IPS-18a (cell line): Measurements from ENCODE around the gene MTFMT.
"Not testable (repeated sequence)": the region's sequence is repeated elsewhere in the genome, so short reads cannot be mapped to it uniquely, and the experiment has no call there.

Experiments
- H3K27ac ChIP-seq: one replicate; pipeline ENCODE4 v1.5.1; 2013; ENCODE audit warnings: low read length
- H3K27me3 ChIP-seq: one replicate; pipeline ENCODE4 v1.6.1; 2013; ENCODE audit warnings: mild to moderate bottlenecking, low read length; ENCODE audit not compliant: control insufficient read depth, insufficient read depth
- H3K36me3 ChIP-seq: one replicate; pipeline ENCODE4 v1.6.1; 2013; ENCODE audit warnings: low read depth, low read length; ENCODE audit not compliant: control insufficient read depth
- H3K4me1 ChIP-seq: one replicate; pipeline ENCODE4 v1.6.1; 2013; ENCODE audit warnings: low read depth, low read length; ENCODE audit not compliant: control insufficient read depth
- H3K4me3 ChIP-seq: one replicate; pipeline ENCODE4 v1.5.1; 2013; ENCODE audit warnings: low read length
- H3K9ac ChIP-seq: one replicate; pipeline ENCODE4 v1.6.1; 2013; ENCODE audit warnings: mild to moderate bottlenecking, low read length, moderate library complexity
- H3K9me3 ChIP-seq: one replicate; pipeline ENCODE4 v1.6.1; 2013; ENCODE audit warnings: low read depth, low read length; ENCODE audit not compliant: control insufficient read depth

MTFMT gene

DNA sequence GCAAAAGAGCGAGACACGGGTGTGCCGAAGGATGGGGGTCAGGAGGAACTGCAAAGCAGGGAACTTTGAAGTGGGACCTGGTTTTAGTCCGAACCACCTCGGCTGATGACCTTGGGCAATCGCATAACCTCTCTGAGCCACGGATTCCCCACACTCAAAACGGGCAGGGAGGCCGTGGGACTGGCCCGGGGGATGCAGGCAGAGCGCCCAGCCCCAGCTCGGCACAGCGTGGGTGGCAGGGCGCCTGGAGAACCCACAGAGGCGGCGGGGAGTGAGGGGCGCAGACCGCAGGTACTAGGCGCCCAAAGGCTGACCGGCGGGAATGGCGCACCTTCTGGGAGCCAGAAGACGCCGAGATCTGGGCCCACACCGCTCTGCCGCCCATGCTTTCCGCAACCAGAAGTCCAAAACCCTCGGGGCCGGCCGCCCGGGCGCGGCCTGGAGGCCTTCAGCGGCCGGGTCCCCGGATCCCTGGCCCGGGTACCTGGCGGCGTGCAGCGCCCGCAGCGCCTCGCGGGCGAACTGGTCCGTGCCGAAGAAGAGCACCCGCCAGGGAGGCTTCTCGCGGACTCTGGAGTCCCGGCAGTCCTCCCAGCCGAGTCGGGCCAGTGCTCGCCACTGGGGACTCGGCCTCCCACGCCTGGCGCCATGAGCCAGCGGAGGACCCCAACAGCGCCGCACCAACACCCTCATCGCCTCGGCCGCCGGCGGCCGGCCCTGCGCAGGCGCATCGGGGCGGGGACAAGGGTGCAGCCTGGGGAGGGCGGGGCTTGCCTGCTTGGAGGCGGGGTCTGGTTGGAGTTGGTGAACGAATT is at the start of gene MTFMT:
Gene MTFMT (minus strand): TSS at position 719 of the 815 bp plus-strand sequence. CDS start 26 bp downstream, at position 693.
- H3K27ac ChIP-seq = no peak within 1 kb of the TSS
- H3K36me3 ChIP-seq = peaks cover 11% of the 10 kb centered on the region
- H3K4me1 ChIP-seq = peaks cover 5% of the 10 kb centered on the region
- H3K27me3 ChIP-seq = no peaks in the 10 kb centered on the region
- no peaks in the 10 kb centered on the region for H3K9me3 ChIP-seq
- peak within 1 kb of the TSS; percentile 82 for H3K9ac ChIP-seq
- H3K4me3 ChIP-seq = peak within 1 kb of the TSS; percentile 91

DNA sequence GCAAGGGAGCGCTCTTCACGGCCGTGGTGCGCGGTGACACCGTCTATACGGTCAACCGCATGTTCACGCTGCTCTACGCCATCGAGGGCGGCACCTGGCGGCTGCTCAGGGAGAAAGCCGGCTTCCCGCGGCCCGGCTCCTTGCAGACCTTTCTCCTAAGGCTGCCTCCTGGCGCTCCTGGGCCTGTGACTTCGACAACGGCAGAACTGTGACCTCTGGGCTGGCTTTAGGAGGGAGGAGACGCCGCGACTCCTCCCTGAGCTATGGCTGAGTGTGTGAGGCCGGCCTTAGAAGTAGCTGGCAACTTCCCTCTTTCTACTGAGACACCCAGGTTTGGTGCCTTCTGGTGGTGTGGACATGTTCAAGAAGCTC is 48.5 kb upstream of the MTFMT start:
- H3K27ac ChIP-seq = no peak overlapping the region
- H3K4me3 ChIP-seq = no peak overlapping the region
- H3K9ac ChIP-seq = no peak overlapping the region
- H3K27me3 ChIP-seq = no peaks in the 10 kb centered on the region
- no peaks in the 10 kb centered on the region for H3K36me3 ChIP-seq
- H3K9me3 ChIP-seq = no peaks in the 10 kb centered on the region
- H3K4me1 ChIP-seq = peaks cover 9% of the 10 kb centered on the region

DNA sequence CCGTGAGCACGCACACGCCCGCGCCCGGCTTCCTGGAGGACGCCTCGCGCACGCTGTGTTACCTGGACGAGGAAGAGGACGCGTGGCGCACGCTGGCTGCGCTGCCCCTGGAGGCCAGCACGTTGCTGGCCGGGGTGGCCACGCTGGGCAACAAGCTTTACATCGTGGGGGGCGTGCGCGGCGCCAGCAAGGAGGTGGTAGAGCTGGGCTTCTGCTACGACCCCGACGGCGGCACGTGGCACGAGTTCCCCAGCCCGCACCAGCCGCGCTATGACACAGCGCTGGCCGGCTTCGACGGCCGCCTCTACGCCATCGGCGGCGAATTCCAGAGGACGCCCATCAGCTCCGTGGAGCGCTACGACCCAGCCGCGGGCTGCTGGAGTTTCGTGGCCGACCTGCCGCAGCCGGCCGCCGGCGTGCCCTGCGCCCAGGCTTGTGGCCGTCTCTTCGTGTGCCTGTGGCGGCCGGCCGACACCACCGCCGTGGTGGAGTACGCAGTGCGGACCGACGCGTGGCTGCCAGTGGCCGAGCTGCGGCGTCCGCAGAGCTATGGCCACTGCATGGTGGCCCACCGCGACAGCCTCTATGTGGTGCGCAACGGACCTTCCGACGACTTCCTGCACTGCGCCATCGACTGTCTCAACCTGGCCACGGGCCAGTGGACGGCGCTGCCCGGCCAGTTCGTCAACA is 48.0 kb upstream of the MTFMT start:
- no peaks in the 10 kb centered on the region for H3K27me3 ChIP-seq
- H3K36me3 ChIP-seq = no peaks in the 10 kb centered on the region
- peaks cover 4% of the 10 kb centered on the region for H3K4me1 ChIP-seq
- no peak overlapping the region for H3K27ac ChIP-seq
- no peak overlapping the region for H3K4me3 ChIP-seq
- no peak overlapping the region for H3K9ac ChIP-seq
- H3K9me3 ChIP-seq = no peaks in the 10 kb centered on the region

DNA sequence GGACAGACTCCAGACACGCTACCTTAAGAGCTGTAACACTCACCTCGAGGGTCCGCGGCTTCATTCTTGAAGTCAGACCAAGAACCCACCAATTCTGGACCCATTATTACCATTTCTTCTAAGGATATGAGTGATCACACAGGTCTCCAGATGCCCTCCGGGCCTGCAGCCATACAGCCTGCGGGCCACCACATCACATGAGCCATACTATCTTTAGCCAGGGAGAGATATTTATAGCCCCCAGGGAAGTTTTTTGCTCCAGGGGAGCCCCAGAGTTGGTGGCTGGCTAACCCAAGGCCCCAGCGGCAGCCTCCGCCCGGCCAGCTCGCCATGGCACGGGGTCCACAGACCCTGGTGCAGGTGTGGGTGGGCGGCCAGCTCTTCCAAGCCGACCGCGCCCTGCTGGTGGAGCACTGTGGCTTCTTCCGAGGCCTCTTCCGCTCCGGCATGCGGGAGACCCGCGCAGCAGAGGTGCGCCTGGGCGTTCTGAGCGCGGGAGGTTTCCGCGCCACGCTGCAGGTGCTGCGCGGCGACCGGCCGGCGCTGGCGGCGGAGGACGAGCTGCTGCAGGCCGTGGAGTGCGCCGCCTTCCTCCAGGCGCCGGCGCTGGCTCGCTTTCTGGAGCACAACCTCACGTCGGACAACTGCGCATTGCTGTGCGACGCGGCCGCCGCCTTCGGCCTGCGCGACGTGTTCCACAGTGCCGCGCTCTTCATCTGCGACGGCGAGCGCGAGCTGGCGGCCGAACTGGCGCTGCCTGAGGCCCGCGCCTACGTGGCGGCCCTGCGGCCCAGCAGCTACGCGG is 47.2 kb upstream of the MTFMT start, which contains the start of gene KBTBD13:
Gene KBTBD13 (plus strand): TSS at position 261 of the 805 bp plus-strand sequence. CDS start 70 bp downstream, at position 331.
- Histone ChIP-seq H3K9me3 (no peaks in the 10 kb centered on the region), H3K9ac (no peak within 1 kb of the TSS), H3K27me3 (no peaks in the 10 kb centered on the region), H3K27ac (no peak within 1 kb of the TSS), H3K4me3 (no peak within 1 kb of the TSS), H3K4me1 (no peaks in the 10 kb centered on the region), H3K36me3 (no peaks in the 10 kb centered on the region)

DNA sequence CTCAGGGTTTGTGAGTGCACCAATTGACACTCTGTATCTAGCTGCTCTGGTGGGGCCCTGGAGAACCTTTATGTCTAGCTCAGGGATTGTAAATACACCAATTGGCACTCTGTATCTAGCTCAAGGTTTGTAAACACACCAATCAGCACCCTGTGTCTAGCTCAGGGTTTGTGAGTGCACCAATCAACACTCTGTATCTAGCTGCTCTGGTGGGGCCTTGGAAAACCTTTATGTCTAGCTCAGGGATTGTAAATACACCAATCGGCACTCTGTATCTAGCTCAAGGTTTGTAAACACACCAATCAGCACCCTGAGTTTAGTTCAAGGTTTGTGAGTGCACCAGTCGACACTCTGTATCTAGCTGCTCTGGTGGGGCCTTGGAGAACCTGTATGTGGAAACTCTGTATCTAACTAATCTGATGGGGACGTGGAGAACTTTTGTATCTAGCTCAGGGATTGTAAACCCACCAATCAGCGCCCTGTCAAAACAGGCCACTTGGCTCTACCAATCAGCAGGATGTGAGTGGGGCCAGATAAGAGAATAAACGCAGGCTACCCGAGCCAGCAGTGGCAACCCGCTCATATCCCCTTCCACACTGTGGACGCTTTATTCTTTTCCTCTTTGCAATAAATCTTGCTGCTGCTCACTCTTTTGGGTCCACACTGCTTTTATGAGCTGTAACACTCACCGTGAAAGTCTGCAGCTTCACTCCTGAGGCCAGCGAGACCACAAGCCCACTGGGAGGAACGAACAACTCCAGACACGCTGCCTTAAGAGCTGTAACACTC is 46.4 kb upstream of the MTFMT start:
- H3K4me3 ChIP-seq, H3K36me3 ChIP-seq, H3K9ac ChIP-seq, H3K27ac ChIP-seq, H3K9me3 ChIP-seq, H3K27me3 ChIP-seq, H3K4me1 ChIP-seq: not testable (repeated sequence)

DNA sequence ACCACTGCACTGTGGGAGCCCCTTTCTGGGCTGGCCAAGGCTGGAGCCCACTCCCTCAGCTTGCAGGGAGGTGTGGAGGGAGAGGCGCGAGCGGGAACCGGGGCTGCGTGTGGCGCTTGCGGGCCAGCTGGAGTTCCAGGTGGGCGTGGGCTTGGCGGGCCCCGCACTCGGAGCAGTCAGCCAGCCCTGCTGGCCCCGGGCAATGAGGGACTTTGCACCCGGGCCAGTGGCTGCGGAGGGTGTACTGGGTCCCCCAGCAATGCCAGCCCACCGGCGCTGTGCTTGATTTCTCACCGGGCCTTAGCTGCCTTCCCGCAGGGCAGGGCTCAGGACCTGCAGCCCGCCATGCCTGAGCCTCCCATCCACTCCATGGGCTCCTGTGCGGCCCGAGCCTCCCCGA is 45.5 kb upstream of the MTFMT start:
- H3K9ac ChIP-seq, H3K36me3 ChIP-seq, H3K4me3 ChIP-seq, H3K27ac ChIP-seq, H3K27me3 ChIP-seq, H3K4me1 ChIP-seq, H3K9me3 ChIP-seq: not testable (repeated sequence)

DNA sequence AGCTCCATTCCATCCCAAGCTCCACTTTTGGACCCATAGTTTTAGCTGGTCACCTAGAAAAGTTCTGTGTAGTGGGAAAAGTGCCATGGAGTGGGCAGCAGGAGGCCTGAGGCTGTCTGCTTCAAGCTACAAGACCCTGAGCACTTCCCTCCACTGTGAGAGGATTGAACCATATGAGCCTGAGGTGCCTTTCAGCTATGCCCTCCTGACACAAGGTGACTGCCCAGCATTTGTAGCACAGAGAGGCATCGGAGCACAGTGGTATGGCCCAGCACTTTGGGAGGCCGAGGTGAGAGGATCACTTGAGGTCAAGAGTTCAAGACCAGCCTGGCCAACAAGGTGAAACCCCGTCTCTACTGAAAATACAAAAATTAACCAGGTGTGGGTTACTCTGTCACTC is 43.2 kb upstream of the MTFMT start:
- Histone ChIP-seq H3K36me3 (no peaks in the 10 kb centered on the region), H3K4me3 (no peak overlapping the region), H3K27ac (no peak overlapping the region), H3K4me1 (peaks cover 4% of the 10 kb centered on the region), H3K9me3 (no peaks in the 10 kb centered on the region), H3K9ac (no peak overlapping the region), H3K27me3 (peaks cover under 1% of the 10 kb centered on the region)

DNA sequence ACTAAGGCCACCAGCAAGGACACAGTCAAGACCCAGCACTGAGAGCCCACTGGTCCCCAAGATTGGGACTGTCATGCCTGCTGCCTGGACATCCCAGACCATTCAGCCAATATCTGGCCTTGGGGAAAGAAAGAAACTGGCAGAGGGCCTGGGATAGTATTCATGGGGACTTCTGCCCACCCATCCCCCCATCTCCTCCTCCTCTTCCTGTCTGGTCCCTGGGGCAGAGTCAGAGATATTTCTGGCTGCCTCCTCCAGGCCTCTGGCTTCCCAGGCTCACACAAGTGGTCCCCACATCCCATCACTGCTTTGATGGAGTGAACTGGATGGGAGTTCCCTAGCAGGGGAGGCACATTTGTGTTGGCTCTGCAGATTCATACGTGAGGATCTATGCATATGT is 42.6 kb upstream of the MTFMT start:
- H3K4me1 ChIP-seq = peaks cover 6% of the 10 kb centered on the region
- no peaks in the 10 kb centered on the region for H3K9me3 ChIP-seq
- no peak overlapping the region for H3K4me3 ChIP-seq
- H3K9ac ChIP-seq = no peak overlapping the region
- peaks cover 6% of the 10 kb centered on the region for H3K27me3 ChIP-seq
- H3K27ac ChIP-seq = no peak overlapping the region
- H3K36me3 ChIP-seq = no peaks in the 10 kb centered on the region

DNA sequence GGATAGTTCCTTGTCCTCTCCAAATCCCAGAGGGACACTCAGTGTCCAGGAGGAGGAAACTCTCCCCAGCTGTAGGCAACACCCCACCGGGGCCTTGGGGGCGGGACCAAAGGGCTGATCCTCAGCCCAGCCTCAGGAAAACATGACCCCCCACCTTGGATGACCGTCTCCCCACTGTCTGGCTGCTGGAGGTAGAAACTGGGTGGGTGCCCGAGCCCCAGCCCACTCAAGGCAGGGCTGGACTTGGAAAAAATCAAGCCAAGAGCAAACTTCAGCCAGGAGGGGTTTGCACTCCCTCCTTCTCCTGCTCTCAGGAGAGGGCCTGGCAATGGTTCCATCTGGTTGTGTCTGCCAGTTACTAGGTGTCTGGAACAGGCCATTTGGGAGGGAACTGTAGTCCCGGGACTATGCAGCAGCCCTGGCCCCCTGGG is 42.0 kb upstream of the MTFMT start:
- Histone ChIP-seq H3K9ac (no peak overlapping the region), H3K36me3 (no peaks in the 10 kb centered on the region), H3K27me3 (peaks cover 10% of the 10 kb centered on the region), H3K27ac (no peak overlapping the region), H3K4me3 (no peak overlapping the region), H3K9me3 (no peaks in the 10 kb centered on the region), H3K4me1 (peaks cover 12% of the 10 kb centered on the region)

DNA sequence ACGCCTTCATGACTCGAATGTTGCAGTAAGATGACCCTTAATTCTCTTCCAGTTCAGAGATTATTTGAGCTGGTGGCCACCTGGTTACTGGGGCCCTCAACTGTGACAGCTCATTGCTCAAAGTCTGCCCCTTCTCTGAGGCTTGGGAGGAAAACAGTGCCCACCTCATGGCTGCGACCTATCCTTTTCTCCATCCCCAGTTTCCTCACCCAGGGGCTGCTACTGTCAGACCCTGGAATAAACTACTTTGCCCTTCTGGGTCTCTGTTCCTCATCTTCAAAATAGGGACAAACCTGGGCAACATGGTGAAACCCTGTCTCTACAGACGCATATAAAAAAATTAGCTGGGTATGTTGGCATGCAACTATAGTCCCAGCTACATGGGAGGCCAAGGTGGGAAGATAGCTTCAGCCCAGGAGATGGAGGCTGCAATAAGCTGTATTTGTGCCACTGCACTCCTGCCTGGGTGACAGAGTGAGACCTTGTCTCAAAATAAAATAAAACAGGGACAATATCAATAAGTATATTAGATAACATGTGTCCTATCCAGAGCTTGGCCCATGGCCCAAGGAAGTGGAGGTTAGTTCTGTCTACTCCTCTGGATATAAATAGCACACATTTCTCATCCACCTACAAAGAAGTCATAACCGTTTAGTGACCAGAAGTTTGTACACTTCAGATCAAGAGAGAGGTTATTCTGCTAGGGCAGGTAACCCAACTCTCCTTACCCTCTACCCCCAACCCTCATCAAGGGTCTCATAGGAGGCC is 40.5 kb upstream of the MTFMT start:
- Histone ChIP-seq H3K9ac (no peak overlapping the region), H3K27ac (no peak overlapping the region), H3K4me1 (peaks cover 12% of the 10 kb centered on the region), H3K27me3 (peaks cover 10% of the 10 kb centered on the region), H3K9me3 (no peaks in the 10 kb centered on the region), H3K36me3 (no peaks in the 10 kb centered on the region), H3K4me3 (no peak overlapping the region)
